Stimulated activated CD8-positive, alpha-beta memory T cell treated with anti-CD3 and anti-CD28 coated beads, Interleukin-7, amount 100 ng/mL, for 1 hour (primary cell): Measurements from ENCODE around the gene SPNS3.

Experiments used
- DNase-seq, 2 donors: peaks; one replicate each; pipeline ENCODE4 v3.0.0-alpha.2; 2020; ENCODE audit warnings: low read depth in 2 of 2

The SPNS3 gene, protein sequence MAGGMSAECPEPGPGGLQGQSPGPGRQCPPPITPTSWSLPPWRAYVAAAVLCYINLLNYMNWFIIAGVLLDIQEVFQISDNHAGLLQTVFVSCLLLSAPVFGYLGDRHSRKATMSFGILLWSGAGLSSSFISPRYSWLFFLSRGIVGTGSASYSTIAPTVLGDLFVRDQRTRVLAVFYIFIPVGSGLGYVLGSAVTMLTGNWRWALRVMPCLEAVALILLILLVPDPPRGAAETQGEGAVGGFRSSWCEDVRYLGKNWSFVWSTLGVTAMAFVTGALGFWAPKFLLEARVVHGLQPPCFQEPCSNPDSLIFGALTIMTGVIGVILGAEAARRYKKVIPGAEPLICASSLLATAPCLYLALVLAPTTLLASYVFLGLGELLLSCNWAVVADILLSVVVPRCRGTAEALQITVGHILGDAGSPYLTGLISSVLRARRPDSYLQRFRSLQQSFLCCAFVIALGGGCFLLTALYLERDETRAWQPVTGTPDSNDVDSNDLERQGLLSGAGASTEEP

DNA sequence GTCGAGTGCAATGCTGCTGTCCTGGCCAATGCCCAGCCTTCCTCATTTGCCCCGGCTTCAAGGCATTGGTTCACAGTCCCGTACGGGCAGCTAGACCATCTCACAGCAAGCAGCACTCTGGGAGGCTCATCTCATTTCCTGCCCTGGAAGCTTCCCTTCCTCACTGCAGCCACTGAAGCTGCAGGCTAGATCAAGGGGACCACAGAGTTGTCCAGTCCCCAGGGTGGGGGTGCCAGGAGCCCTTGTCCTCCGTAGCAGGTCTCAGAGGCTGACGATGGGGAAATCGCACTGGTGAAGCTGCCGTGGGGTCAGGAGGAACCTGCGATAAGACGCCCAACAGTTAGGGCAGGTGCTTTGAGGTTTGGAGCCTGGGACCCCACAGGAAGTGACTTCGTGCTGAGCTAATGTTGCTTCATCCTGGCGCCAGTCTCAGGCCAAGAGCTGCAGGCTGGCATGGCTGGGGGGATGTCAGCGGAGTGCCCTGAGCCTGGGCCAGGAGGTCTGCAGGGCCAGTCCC is at the start of gene SPNS3:
Gene SPNS3, plus strand, starts transcription at position 426 of the 517 bp plus-strand sequence. Its CDS starts 28 bp downstream, at position 454.
- DNase-seq: peak in 1 of 2 donors; percentile 7

DNA sequence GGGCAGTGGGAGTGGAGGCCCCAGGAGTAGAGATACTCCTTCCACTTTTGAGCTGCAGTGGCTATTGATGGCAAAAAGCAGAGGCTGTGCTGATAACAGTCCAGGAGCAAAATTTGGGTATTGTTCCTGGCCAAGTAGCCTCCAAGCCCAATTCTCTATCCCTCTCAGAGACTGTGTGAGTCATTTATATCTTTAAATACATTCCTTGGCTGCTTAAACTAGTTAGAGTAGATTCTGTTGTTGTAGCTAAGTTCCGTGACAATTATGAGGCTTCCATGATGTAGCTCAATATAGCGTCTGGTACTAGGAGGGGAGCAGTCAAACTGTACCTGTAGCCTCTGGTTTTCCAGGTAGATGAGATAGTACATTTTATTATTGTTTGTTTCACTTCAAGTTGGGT is 47.3 kb upstream of the SPNS3 start:
- DNase-seq: no peak

DNA sequence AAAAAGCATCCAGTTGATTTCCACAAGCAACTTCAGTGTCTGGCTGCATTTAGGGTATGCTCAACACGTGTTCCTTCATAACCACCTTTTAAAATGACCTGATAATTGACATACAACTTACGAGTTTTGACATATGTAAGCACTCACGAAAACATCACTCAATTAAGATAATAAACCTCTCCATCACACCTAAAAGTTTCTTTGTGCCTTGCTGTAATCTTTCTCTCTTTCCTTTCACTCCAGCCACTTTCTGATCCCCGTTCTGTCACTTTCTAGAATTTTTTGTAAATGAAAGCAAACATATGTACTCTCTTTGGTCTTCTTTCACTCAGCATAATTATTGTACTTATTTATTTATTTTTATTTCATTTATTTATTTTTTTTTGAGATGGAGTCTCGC is 46.6 kb upstream of the SPNS3 start:
- DNase-seq: no peak

DNA sequence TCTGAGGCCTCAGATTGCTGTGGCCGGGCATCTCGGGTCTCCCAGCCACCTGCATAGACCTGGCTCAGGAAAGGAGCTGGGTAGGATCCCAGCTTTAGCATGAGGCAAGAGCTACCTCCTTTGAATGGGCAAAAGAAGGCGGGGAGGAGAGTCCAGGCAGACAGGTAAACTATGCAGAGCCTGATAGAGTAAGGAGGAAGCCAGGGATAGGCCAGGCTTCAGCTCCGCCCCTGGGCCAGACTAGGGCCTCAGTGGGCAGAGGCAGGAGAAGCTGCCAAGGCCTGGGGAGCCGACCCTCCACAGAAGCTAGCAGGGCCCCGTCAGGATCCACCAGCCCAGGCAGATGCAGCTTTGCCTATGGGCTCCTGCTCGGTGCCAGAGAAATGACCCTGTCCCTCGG is 44.7 kb upstream of the SPNS3 start:
- DNase-seq: no peak

DNA sequence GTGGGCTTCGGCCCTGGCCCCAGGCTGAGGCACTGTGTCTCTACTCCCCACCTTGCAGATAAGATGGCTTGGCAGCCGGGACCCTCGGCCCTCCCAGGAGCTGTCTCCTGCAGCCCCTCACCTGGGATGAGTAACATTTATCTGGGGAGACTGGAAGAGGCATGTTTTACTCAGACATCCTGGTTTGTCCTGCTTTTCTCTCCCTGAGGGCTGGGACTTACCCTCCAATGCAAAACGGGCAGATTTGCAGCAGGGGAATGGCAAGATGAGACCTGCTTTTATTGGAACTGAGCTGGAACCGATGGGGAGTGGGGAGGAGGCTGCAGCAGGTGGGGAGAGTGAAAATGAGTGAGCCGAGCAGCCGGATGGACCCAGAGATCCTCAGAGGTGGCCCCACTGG is 39.9 kb upstream of the SPNS3 start:
- DNase-seq: no peak

DNA sequence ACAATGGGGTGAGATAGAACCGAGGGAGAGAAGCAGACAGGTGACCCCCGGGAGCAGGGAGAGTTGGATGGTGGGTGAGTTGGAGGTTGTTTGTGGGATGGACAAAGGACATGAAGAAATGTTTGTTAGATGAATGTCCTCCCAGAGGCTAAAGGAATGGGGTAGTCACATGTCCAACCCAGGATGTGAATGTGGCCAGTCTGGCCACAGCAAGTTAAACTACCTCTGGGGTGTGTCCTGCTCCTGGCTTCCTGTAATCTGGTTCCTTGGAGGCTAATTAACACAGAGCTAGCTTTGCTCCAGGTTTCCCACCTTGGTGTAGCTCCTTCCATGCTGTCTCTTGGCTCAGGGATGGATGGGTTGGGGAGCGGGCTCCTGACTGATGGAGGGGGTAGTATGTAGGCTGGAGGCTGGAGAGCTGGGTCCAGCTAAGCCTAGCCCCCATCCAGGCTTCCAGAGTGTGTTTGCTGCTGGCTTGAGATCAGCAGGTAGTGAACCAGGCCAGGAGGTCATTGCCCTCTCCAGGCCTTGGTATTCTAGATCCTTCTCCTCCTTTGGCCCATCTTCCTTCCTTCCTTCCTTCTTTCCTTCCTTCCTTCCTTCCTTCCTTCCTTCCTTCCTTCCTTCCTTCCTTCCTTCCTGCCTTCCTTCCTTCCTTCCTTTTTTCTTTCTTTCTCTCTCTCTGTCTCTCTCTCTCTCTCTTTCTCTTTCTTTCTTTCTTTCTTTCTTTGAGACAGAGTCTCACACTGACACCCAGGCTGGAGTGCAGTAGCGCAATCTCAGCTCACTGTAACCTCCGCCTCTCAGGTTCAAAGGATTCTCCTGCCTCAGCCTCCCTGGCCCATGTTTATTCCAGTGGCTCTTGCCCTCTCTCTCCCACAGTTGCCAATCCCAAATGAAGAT is 39.3 kb upstream of the SPNS3 start:
- DNase-seq: no peak

DNA sequence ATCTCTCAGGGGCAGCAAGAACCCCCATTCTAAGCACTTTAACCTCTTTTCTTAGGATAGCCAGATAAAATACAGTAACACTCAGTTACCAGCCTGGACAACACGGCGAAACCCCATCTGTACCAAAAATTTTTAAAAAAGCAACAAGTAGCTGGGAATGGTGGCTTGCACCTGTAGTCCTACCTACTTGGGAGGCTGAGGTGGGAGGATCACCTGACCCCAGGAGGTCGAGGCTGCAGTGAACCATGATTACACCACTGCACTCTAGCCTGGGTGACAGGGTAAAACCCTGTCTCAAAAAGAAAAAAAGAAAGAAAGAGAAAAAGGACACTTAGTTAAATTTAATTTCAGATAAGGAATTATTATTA is 38.6 kb upstream of the SPNS3 start:
- no peak for DNase-seq

DNA sequence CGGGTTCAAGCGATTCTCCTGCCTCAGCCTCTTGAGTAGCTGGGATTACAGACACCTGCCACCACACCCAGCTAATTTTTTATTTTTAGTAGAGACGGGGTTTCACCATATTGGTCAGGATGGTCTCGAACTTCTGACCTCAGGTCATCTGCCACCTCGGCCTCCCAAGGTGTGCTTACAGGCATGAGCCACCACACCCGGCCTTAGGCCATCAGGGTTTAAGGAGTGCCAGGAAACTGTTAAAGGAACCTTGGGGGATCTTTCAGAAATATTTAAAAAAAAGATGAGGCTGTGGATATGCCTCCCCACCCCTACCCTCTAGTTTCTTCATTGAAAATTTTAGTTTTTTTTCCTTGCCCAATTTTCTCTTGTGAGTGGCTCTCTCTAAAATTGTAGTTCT is 35.9 kb upstream of the SPNS3 start:
- no peak for DNase-seq

DNA sequence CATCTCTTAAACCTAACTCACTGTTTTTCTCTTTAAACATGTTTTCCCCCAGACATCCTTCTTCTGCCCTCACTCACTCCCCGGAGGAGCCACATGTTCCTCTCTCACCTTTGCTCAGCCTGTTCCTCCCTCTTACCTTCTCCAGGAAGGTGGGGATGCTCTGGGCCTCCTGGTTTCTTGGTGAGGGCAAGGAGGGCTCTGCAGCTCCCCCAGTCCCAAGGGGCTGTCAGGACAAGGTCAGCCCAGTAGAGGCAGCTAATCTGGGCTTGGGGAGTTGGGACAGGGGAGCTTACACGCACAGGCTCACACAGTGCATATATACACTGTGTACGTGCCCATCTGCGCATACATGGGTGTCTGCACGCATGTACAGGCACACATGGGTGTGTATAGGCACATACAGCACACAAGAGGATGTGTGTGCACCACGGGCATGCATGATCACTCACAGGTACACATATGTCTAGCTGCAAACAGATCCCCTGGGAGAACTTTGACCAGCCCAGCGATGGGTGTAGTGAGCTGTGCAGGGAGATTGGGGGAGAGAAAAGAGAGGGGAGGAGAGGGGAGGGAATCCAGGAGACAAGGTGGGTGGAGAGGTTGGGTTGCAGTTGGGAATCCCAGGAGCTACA is 28.6 kb upstream of the SPNS3 start:
- DNase-seq: no peak

DNA sequence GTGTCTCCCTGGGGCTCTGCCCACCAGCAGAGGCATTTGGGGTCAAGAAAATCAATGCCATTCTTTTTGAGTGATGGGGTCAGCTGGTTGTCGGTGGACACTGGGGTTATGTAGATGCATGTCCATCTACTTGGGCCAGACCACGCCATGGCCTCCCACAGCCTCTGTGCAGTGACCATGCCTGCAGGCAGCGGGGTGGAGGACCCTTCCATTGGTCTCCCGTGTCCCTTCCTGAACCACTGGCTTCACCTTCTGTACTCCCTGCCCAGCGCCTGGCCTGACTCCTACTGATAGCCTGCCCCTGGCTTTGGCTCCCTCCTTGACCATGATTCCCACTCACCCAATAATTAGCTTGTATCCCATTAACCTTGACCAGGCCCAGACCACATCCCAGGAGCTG is 28.0 kb upstream of the SPNS3 start:
- DNase-seq: no peak

DNA sequence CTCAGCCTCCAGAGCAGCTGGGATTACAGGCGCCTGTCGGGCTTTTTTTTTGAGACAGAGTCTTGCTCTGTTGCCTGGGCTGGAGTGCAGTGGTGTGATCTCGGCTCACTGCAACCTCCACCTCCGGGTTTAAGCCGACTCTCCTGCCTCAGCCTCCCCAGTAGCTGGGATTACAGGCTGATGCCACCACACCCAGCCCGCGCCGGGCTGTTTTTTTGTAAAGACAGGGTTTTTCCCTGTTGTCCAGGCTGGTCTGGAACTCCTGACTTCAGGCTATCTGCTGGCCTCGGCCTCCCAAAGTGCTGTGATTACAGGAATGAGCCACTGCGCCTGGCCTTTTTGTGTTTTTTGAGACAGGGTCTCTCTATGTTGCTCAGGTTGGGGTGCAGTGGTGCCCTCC is 27.4 kb upstream of the SPNS3 start:
- DNase-seq: no peak

DNA sequence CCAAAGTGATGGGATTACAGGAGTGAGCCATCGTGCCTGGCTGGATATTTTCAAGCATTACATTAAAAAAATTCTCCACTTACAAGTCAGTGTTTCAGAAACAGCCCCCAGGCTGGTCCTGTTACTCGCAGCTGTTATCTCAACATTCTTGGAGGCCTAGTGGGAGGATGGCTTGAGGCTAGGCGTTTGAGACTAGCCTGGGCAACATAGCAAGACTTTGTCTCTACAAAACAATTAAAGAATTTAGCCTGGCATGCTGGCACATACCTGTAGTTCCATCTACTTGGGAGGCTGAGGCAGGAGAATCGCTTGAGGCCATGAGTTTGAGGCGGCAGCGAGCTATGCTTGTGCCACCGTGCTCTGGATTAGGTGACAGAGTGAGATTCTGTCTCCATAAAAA is 26.5 kb upstream of the SPNS3 start:
- DNase-seq: no peak

DNA sequence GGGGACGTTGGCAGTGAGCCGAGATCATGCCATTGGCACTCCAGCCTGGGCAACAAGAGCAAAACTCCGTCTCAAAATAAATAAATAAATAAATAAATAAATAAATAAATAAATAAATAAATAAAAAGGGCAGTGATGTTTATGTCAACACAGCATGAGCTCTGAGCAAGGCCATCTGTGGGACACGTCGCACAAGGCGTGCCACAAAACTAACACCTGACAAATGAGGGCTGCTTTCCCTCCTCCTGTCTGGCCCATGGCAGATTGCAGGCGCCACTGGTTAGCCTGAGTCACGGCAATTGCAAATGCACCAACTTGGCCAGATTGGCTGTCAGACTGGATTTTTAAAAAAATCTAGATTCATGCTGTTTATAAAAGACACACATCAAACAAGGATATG is 25.9 kb upstream of the SPNS3 start:
- DNase-seq: no peak

DNA sequence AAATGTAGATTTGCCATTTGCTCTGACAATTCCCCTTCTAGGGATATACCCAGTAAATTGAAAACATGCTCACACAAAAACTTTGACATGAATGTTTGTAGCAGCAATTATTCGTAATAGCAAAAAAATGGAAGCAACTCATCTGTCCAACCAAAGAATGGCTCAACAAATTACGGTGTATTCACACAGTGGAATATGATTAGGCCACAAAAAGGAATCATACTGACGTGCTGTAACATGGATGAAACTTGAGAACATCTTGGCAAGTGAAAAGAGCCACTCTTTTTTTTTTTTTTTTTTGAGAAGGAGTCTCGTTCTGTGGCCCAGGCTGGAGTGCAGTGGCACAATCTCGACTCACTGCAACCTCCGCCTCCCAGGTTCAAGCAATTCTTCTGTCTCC is 24.1 kb upstream of the SPNS3 start:
- no peak for DNase-seq

DNA sequence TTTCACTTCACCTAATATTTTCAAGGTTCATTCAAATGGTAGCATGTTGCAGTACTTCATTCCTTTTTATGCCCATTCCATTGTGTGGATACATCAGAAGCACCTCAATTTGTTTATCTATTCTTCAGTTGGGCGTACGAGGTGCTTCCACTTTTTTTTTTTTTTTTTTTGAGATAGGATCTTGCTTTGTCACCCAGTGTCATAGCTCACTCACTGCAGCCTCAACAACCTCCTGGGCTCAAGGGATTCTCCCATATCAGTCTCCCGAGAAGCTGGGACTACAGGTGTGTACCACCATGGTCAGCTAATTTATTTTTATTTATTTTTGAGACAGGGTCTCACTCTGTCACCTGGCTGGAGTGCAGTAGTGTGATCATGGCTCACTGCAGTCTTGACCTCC is 22.5 kb upstream of the SPNS3 start:
- no peak for DNase-seq

DNA sequence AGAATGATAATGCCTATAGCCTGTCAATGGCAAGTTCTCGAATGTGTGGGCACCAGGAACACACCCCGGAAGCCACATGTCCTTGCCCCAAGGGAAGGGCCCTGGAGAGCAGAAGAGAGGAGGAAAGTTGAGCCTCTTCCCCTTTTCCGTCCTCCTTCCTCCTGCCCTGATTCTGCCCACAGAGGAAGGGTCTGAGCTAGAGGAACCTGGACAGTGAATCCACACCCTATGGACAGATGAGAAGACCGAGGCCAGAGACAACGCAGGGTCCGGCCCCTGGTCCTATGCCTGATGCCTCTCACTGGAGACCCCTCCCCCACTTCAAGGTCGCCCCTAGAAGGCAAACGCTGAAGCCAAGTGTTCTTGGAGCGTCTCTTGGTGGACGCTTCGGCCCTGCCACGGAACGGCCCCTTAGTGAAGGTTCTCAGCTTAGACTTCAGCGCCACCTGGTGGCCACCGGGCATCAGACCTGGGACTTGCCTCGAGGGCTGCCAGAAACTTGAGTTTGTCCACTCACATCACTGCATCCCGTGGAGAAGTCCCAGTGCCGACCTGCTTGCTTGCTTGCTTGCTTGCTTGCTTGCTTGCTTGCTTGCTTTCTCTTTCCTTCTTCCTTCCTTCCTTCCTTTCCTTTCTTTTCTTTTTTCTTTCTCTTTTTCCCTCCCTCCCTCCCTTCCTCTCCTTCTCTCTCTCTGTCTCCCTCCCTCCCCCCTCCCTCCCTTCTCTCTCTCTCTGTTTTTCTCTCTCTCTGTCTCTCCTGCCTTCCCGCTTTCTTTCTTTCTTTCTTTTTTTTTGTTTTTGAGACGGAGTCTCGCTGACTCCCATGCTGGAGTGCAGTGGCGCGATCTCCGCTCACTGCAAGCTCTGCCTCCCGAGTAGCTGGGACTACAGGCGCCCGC is 20.6 kb upstream of the SPNS3 start:
- DNase-seq: peak; percentile 78 to 90

DNA sequence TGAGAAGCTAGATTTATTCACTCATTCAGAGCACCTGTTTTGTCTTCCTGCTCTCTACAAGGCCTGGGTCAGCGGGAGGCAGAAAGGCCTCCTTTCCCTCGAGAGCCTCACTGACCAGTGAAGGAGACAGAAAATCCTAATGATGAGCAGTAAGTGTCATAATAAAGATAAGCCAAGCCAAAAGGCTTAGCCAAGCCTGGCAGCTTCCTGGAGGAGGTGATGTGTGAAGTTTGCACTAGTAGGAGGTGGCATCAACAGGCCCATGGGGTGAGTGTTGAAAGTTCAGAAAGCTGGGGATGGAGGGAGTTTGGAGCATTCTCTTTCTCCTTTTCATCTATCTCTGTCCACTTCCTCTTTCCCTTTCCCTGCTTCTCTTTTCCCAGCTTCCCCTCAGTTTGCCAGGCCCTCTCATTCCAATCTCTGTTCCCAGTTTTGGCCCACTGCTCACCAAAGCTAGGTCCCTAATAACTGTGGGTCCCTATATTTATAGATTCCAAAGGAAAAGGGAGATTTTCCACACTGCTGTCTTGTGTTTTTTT is 16.5 kb upstream of the SPNS3 start:
- no peak for DNase-seq

DNA sequence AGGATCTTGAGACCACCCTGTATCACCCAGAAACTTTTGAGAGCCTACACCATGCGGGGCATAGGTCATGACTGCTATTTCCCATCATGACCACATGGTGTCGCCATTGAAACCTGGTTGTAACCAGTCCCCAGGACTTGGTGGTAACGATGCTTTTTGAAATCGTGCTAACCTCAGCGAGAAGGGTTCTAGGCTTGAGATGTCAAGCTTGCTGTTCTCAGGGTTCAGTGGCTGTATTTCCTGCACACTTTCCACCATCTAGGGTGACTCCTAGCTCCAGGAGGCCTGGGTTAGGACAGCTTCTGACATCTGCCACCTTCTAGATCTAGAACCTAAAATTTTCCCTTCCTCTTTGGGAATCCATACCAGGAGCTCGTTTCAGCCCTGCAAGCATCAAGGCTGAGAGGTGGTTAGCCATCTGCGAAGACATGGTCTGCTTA is 13.0 kb upstream of the SPNS3 start:
- peak in 1 of 2 donors; percentile 16 for DNase-seq

DNA sequence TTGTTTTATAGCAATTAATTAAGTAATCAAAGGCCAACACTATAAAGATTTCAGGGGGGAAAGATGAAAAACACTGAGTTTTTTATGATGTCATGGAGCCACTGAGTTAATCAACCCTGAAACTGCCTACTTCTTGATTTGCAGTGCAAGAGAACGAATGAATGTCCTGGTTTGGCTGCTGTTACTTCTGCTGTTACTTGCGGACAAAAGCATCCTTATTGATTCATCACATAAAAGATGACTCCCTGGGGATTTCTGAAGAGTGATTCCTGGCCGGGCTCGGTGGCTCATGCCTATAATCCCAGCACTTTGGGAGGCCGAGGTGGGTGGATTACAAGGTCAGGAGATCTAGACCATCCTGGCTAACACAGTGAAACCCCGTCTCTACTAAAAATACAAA is 10.9 kb upstream of the SPNS3 start:
- no peak for DNase-seq

DNA sequence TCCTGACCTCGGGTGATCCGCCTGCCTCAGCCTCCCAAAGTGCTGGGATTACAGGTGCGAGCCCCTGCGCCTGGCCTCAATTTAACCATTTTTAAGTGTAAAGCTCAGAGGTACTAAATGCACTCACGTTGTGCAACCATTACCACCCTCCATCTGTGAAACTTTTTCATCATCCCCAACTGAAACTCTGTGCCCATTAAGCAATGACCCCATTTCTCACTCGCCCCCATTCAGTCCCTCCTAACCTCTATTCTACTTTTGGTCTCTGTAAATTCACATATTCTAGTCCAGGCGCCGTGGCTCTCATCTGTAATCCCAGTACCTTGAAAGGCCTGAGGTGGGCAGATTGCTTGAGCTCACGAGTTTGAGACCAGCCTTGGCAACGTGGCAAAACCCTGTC is 8.3 kb upstream of the SPNS3 start:
- DNase-seq: no peak
